PFSK-1 (cell line): Measurements from ENCODE around the gene HOXA5.

ENCODE experiments used
- FOXP2 ChIP-seq: optimal IDR thresholded peaks from 2 replicates; pipeline ENCODE3; 2011; ENCODE audit warnings: borderline replicate concordance, control low read depth, inconsistent platforms; ENCODE audit not compliant: insufficient read depth; ENCODE audit errors: extremely low read length, extremely low read depth
- POLR2AphosphoS5 ChIP-seq: IDR thresholded peaks from 2 replicates; pipeline ENCODE4 v1.6.1; 2012; ENCODE audit warnings: low read depth, mild to moderate bottlenecking, control low read depth, low read length, moderate library complexity
- SIN3A ChIP-seq: IDR thresholded peaks from 2 replicates; pipeline ENCODE4 v1.6.1; 2012; ENCODE audit warnings: mild to moderate bottlenecking, low read length, moderate library complexity, borderline replicate concordance; ENCODE audit not compliant: insufficient read depth
- TAF1 ChIP-seq: IDR thresholded peaks from 2 replicates; pipeline ENCODE4 v1.6.1; 2012; ENCODE audit warnings: low read length, control low read depth, borderline replicate concordance; ENCODE audit not compliant: insufficient read depth
- TF ChIP-seq, protein P1 (sequence below), 2 experiments: IDR thresholded peaks; 2 replicates each; pipeline versions ENCODE4 v1.6.1 to v1.8.0; 2011 to 2012; ENCODE audit warnings: low read depth in 2 of 2, low read length in 2 of 2, control low read depth in 1 of 2, inconsistent platforms in 1 of 2, mild to moderate bottlenecking in 1 of 2, moderate library complexity in 1 of 2; ENCODE audit not compliant: insufficient read depth in 1 of 2

Gene HOXA5

DNA sequence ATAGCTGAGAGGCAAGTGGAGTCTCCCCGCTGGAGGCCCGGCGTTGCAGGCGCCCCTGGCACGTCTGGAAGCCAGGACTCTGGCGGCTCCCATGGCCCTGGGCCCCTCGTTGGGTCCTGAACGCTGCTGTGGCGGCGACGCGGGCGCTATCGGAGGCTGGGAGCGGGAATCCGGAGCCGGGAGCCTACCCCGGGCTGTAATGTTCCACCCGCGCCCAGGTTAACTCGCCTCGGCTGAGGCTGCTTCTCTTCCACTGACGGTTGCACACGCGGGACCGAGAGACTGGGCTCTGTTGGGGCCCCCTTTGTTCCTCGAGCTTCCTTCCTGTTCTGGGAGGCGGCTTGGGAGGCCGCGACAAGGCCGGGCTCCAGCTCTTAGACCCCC is 1.3 kb upstream of the HOXA5 start:
- no peak for TF ChIP-seq FOXP2
- no peak for TF ChIP-seq TAF1
- TF ChIP-seq SIN3A, result no peak
- TF ChIP-seq, protein P1, sequence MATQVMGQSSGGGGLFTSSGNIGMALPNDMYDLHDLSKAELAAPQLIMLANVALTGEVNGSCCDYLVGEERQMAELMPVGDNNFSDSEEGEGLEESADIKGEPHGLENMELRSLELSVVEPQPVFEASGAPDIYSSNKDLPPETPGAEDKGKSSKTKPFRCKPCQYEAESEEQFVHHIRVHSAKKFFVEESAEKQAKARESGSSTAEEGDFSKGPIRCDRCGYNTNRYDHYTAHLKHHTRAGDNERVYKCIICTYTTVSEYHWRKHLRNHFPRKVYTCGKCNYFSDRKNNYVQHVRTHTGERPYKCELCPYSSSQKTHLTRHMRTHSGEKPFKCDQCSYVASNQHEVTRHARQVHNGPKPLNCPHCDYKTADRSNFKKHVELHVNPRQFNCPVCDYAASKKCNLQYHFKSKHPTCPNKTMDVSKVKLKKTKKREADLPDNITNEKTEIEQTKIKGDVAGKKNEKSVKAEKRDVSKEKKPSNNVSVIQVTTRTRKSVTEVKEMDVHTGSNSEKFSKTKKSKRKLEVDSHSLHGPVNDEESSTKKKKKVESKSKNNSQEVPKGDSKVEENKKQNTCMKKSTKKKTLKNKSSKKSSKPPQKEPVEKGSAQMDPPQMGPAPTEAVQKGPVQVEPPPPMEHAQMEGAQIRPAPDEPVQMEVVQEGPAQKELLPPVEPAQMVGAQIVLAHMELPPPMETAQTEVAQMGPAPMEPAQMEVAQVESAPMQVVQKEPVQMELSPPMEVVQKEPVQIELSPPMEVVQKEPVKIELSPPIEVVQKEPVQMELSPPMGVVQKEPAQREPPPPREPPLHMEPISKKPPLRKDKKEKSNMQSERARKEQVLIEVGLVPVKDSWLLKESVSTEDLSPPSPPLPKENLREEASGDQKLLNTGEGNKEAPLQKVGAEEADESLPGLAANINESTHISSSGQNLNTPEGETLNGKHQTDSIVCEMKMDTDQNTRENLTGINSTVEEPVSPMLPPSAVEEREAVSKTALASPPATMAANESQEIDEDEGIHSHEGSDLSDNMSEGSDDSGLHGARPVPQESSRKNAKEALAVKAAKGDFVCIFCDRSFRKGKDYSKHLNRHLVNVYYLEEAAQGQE (IDR thresholded peaks at IDR 0.05; ENCODE audit: insufficient read depth in 1 of 2, low read depth in 2 of 2, low read length in 2 of 2), result no peak
- no peak for TF ChIP-seq POLR2AphosphoS5

DNA sequence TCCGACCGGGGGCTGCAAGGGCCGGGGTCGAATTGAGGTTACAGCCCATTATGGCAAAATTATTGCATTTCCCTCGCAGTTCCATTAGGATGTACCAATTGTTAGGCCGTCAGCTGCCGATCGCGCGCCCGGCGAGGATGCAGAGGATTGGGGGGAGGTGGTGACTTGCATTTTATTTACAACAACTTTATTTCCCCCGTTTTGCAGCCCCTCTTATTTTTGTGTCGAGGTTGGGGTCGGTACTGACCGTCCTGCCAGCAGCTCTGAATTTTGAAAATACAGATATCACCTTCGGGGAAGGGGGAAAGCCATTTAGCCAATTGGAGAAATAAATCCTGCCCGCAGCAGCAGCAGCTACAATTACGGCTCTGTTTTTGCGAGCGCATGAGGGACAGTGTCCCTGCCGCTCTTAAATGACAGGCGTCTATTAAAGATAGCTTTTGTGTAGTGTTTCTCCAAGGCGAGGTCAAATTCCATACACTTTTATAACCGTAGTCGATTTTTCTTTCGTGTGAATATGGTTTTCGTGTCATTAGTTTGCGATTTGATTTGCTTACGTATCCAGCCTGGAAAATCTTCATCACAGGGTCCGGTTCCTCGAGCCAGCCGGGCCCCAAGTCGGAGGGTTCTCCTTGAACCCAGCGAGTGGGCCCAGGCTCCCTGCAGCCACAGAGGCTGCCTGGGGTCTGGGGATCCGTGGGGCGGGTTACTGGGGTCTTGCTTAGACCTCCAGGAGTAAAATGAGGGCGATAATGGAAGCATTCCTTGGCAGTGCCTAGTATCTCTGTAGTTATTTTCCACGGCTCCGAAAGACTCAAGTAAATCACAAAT is 684 bp upstream of the HOXA5 start:
- TF ChIP-seq SIN3A (no peak), POLR2AphosphoS5 (no peak), FOXP2 (no peak), TAF1 (no peak)
- TF ChIP-seq, protein P1 (IDR thresholded peaks at IDR 0.05; ENCODE audit: insufficient read depth in 1 of 2, low read depth in 2 of 2, low read length in 2 of 2), result no peak

DNA sequence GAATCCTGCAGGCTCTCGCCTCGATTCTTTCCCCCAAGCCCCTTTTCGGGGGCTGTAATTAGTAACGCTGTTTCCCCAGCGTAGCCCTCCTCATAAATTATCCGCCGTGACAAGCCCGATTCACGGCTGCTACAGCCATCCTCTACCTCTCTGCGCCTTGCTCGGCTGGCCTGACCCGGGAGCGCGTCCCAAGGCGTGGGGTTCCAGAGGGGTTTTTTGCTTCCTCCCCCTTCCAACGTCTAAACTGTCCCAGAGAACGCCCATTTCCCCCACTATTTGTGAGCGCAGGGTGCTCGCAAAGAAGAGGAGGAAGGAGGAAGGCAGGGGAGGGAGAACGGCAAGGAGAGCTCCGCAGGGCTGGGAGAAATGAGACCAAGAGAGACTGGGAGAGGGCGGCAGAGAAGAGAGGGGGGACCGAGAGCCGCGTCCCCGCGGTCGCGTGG is 880 bp downstream of the HOXA5 start:
- TF ChIP-seq FOXP2 (no peak), SIN3A (no peak), POLR2AphosphoS5 (no peak), TAF1 (no peak)
- TF ChIP-seq, protein P1 (IDR thresholded peaks at IDR 0.05; ENCODE audit: insufficient read depth in 1 of 2, low read depth in 2 of 2, low read length in 2 of 2), result no peak

DNA sequence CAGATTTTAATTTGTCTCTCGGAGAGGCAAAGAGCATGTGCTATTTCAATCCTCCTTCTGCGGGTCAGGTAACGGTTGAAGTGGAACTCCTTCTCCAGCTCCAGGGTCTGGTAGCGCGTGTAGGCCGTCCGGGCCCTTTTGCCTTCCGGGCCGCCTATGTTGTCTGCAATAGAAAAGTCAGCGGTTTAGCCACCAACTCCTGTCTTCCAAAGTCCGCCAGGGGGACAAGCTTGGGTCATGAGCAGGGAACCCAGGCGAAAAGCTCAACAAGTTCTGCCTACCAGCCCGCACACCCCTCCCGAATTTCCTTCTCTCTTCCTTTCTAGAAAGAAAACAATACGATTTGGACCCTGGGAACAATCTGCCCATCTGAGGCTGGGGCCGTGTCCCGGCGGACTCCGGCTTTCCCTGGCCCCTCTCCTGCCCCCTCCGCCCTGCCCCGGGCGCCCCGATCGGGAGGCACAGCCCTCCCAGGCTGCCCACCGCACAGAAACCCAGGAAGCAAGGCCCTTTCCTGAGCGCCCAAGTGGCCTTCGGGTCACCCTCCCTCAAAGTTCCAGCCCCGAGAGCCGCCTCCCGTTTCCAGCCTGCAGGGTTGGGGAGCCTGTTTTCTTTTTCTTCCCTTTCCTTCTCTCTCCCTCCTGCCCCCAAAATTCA is 1.4 kb downstream of the HOXA5 start:
- TF ChIP-seq TAF1, result no peak
- no peak for TF ChIP-seq POLR2AphosphoS5
- no peak for TF ChIP-seq FOXP2
- TF ChIP-seq, protein P1 (IDR thresholded peaks at IDR 0.05; ENCODE audit: insufficient read depth in 1 of 2, low read depth in 2 of 2, low read length in 2 of 2), result no peak
- TF ChIP-seq SIN3A, result no peak
